ENCODE measurements around the gene LIN7A.

The LIN7A gene

GRCh38 chr12:80860206-80860605 is 77.5 kb downstream of the LIN7A start:
- DNase-seq (ENCODE audit: low spot score) = no peak

DNA sequence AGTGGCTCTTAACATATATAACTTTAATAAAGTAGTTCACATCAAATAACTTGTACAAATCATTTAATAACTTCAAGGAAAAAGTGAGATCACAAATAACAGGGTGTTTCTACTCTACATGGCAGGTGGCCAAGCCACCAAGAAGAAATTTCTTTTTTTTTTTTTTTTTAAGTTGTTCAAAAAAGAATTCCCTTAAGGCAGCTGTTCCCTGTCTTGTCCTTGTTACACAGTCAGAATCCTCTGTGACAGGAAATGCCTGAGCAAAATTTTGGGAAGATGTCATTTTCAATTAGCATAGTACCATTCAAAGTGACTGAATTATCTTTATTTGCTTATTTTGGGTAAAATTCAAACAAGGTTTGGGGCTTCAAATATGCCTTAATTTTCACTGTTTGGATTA is 79.4 kb downstream of the LIN7A start:
- no peak for DNase-seq (ENCODE audit: low spot score)

DNA sequence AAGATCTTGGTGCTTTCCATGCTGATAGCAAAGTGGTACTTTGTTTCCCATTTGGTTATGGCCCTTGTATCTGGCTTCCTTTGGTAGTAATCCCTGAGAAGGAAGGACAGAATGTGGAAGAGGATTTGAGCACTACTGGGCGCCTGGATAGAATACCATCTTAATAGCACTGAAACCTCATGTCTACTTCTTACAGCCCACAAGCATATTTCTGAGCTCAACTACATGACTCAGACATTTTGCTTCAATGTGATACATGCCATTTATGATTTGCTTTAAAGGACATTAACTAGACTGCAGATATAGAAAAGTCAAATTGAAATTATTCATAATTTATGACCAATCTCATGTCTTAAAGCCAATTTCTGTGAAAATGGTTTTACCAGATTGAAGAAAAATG is 80.4 kb downstream of the LIN7A start:
- peak; percentile 34 for DNase-seq (ENCODE audit: low spot score)

DNA sequence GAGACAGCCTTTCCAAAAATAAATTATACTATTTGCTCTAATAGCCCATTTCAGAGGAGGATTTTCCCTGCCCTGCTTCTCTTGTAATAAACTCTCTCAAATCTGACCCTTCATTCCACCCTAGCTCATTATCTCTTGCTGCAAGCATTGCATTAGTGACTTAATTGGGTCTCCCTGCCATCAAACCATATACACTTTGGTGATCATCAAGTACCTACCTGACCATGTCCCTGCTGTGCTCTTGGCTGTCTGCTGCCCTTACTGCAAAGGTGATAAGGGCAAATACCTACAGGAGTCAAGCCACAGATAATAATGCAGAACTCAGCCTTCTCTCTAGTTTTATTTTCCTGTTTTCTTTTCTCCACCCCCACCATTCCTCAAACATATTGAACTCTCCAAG is 88.4 kb downstream of the LIN7A start:
- DNase-seq (ENCODE audit: low spot score) = no peak

DNA sequence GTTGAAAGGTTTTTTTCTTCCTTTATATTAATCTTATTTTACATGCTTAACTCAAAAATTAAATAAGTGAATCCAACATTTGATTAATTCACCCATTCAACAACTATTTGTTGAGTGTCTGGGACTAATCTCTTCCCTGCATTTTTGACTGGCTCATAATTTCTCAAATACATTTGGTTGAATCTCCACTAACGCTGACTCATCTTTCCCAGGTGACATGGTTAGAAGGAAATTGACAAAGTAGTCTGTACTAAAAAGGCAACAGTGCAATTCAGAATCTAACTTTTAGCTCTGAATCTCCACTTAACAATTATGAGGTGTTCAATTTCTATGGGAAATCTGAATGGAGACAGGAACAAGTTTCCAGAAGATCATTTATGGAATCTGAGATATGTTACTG is 88.9 kb downstream of the LIN7A start:
- DNase-seq (ENCODE audit: low spot score) = no peak

GRCh38 chr12:80847575-80847974 is 90.2 kb downstream of the LIN7A start:
- DNase-seq (ENCODE audit: low spot score) = no peak

- DNase-seq (ENCODE audit: low spot score) = no peak
Observed at GRCh38 chr12:80846952-80847351, 90.8 kb downstream of the LIN7A start.

DNA sequence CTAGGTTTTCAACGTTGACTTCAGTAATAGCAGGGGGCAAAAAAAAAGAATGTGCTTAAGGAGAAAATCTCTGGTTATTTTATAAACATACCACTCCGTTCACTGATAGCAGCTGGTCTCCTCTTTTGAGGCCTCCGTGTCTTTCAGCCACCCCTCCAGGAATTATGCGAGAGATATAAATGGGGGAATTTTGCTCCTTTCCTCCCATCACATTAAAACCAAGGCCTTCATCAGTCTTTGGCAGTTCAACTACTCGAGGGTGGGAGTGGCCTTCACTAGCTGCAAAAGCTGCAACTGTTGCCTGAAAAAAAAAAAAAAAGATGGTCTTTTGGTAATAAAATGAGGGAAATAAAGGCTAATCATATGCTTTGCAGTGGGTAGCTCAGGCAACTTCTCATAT is 92.1 kb downstream of the LIN7A start:
- DNase-seq (ENCODE audit: low spot score) = no peak

- no peak for DNase-seq (ENCODE audit: low spot score)
Observed at GRCh38 chr12:80843969-80844368, 93.8 kb downstream of the LIN7A start.

DNA sequence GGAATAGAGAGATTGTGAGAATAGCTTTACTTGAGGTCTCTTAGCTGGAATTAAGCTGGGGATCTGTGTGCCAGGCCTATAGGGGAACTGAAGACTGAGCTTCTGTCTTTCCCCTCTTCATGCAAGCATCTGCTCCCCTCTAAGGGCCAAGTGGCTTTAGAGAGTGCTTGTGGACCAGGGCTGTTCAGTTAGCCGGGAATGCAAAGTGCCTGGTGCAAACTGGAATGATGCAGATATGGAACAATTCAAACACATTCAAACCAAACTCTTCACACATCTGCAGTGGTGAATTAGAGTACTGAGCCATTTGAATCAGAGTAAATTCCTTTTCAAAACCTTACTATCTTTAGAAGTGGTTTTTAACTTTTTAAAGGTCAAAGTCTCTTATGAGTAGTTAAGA is 99.0 kb downstream of the LIN7A start:
- no peak for DNase-seq (ENCODE audit: low spot score)

DNA sequence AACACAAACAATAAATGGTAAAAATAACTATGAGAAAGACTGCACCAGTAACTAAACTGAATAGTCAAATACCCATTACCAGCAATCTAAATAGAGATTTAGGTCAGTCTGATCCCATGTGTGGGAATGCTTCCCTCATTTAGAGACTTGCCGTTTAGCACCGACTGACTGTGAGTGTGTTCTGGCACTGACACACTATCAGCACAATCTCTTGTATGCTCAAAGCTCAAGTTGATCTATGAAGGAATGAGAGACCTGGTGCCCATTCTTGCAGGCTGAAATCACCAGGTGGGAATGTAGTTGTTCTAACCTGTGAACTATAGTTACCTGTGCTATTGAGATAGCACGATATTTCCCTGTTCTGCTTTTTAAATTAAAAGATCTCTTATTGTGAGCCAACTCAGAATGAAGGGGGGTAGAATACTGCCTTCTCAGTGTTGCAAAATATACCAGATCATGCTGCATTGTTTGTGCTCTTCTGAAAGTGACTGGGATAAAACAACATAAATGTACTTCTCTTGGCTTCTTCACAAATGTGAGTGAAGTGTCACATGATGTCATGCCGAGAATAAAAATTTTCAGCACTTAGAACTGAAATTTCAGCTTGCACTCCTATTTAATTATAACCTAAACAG is 99.6 kb downstream of the LIN7A start:
- no peak for DNase-seq (ENCODE audit: low spot score)

GRCh38 chr12:80837342-80837978 is 100.3 kb downstream of the LIN7A start:
- DNase-seq (ENCODE audit: low spot score) = peak; percentile 71

GRCh38 chr12:80834724-80835123 is 103.0 kb downstream of the LIN7A start:
- no peak for DNase-seq (ENCODE audit: low spot score)

DNA sequence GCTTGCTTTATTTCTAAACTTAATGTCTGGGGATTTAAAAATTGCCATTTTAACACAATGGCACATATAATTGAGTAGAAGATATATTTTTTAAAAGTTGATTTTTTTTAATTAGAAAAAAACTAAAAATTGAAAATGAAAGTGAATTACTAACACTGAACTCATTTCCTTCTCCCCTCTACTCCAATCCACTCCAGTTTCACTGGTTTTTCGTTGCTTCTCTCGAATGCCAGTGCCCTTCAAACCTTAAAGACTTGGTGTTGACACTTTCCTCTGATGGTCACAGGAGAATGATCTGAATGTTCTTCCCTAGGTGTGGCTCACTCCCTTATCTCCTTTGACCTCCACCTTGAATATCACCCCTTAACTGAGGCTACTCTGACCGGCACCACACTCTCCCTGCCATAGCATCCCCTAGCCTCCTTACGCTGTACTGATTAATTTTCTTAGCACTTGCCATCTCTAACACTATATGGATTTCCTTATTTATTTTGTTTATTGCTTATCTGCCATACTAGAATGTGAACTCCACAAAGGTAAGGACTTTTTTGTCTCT is 107.1 kb downstream of the LIN7A start:
- DNase-seq (ENCODE audit: low spot score) = no peak

GRCh38 chr12:80829767-80830166 is 108.0 kb downstream of the LIN7A start:
- peak; percentile 41 for DNase-seq (ENCODE audit: low spot score)

GRCh38 chr12:80825506-80825905 is 112.2 kb downstream of the LIN7A start:
- no peak for DNase-seq (ENCODE audit: low spot score)

DNA sequence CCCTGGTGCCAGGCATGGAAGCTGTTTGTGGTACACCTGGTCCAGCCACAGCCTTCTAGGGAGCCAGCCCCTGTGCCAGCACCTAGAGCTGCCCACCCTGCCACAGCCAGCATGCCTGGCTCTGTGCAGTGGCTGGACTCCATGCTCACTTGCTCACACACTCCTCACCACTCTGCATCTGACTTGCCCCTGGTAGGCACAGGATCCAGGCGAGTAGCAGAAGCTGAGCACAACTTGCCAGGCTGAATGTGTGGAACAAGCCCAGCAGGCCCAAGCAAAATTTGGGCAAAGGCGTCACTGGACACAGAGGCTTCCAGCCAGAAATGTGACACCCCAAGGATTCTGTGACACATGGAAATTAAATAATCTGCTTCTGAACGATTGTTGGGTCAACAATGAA is 114.3 kb downstream of the LIN7A start:
- DNase-seq (ENCODE audit: low spot score) = no peak

DNA sequence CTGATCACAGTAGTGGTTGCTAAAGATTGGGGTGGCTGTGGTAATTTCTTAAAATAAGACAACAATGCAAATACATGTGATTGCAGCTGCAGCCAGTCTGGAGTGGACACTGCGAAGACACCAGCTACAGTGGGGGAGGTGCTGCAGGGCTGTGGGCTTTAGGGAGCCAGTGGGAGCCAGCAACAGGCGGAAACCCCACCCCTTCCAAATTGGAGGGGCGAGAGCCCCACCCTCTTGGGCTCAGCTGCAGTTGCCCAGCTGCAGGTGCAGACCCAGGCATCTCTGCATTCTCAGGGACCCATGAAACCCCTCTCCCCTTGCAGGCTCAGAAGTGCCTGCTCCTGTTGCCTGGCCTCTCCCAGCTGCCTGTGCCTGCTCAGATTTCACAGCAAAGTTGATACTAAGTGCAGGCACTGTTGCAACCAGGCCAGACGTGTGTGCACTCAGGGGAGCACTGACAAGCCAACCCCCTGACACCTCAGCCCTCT is 116.2 kb downstream of the LIN7A start:
- no peak for DNase-seq (ENCODE audit: low spot score)

- DNase-seq (ENCODE audit: low spot score) = no peak
Observed at GRCh38 chr12:80818878-80819277, 118.9 kb downstream of the LIN7A start.

DNA sequence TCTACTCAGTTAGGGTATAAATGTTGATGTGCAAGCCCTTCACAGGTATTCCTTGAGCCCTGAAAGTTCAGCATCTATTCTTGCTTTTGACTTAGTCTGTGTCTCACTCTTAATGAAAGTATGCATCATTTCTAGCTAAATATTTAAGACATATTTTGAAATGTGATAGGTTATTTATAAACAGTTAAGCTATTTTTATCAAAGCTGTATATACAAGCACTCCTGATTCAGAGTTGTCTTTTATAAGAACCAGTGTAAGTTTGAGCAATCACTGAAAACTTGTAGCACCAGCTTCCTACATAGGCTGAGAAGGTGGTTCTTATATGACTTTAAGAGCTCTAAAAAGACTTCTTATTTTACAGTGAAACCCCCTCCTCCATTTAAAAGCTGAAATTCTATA is 122.4 kb downstream of the LIN7A start:
- DNase-seq (ENCODE audit: low spot score) = no peak

DNA sequence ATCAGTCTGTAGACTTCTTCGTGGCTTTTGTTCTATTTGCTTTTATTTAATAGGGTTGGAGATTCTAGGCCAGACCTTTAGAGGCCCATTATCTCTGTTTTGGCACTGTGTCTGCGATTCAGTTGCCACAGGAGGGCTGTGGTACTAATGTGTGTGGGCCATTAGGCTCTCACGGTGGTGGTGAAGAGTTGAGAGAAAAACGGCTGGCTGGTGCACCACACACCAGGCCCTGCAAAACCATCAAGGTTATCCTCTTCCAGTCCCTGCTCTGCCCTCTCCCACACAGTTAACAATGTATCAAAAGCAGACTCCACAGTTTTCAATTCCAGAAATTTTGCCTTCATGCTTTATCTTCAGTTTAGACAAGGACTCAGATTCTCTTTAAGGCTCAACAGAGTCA is 123.3 kb downstream of the LIN7A start:
- no peak for DNase-seq (ENCODE audit: low spot score)

- DNase-seq (ENCODE audit: low spot score) = no peak
Observed at GRCh38 chr12:80813820-80814219, 123.9 kb downstream of the LIN7A start.

DNA sequence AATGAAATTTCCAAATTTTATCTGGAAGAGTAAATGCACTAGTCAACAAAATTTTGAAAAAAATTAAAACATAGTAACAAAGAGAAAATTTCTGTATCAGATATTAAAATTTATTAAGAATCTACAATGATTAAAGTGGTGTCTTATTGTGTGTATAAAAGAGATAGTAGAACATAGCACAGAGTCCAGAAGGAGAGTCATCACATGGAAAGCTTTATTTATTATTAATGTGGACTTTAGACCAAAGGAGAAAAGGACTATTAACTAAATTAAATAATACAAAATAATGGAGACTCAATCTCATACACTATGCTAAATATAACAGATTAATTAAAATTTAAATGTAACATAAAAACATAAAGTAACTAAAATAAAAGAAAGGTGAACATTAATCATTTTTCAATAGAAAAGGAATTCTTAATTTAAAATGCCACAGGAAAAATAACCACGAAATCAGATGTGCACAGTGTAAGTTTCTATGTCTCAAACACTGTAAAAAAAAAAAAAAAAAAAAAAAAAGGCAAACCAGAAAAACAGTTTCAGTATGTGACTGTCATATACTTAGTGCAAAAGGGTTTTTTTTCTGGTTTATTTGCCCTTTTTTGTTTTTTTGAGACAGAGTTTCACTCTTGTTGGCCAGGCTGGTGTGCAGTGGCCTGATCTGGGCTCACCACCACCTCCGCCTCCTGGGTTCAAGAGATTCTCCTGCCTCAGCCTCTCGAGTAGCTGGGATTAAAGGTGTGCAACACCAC is 125.6 kb downstream of the LIN7A start:
- DNase-seq (ENCODE audit: low spot score) = no peak

Data from GM03348 (cell line).